HG03097 (cell line): ENCODE results near the gene CEP104.
"Not testable (repeated sequence)": the region's sequence is repeated elsewhere in the genome, so short reads cannot be mapped to it uniquely, and the experiment has no call there.

Source experiments
- ATAC-seq: cut with Tn5 transposase; IDR thresholded peaks from one replicate; pipeline ENCODE4 v1.9.1; 2021; ENCODE audit not compliant: unreplicated experiment, low FRiP score

CEP104 gene

GRCh38 chr1:3828391-3828790 is 28.6 kb downstream of the CEP104 start:
- no peak for ATAC-seq

- no peak for ATAC-seq
Measured at GRCh38 chr1:3827813-3828307, 29.2 kb downstream of the CEP104 start.

- ATAC-seq = no peak
Measured at GRCh38 chr1:3825356-3825755, 31.7 kb downstream of the CEP104 start.

- no peak for ATAC-seq
Measured at GRCh38 chr1:3824650-3825049, 32.4 kb downstream of the CEP104 start.

- ATAC-seq = no peak
Measured at GRCh38 chr1:3822421-3822820, 34.6 kb downstream of the CEP104 start.

- ATAC-seq = no peak
Measured at GRCh38 chr1:3821908-3822307, 35.1 kb downstream of the CEP104 start.

- ATAC-seq = no peak
Measured at GRCh38 chr1:3821447-3821846, 35.6 kb downstream of the CEP104 start.

- no peak for ATAC-seq
Measured at GRCh38 chr1:3821004-3821403, 36.0 kb downstream of the CEP104 start.

GRCh38 chr1:3820316-3820715 is 36.7 kb downstream of the CEP104 start:
- ATAC-seq = no peak

GRCh38 chr1:3819771-3820200 is 37.2 kb downstream of the CEP104 start:
- ATAC-seq = no peak

- ATAC-seq = no peak
Measured at GRCh38 chr1:3817821-3818597, 39.0 kb downstream of the CEP104 start.

- no peak for ATAC-seq
Measured at GRCh38 chr1:3817138-3817740, 39.8 kb downstream of the CEP104 start.

- ATAC-seq = no peak
Measured at GRCh38 chr1:3816331-3817137, 40.5 kb downstream of the CEP104 start.

- no peak for ATAC-seq
Measured at GRCh38 chr1:3814771-3815561, 42.0 kb downstream of the CEP104 start.

GRCh38 chr1:3814065-3814464 is 42.9 kb downstream of the CEP104 start:
- no peak for ATAC-seq

- no peak for ATAC-seq
Measured at GRCh38 chr1:3811595-3811911, 45.5 kb downstream of the CEP104 start.

GRCh38 chr1:3810149-3810761 is 46.8 kb downstream of the CEP104 start:
- ATAC-seq = not testable (repeated sequence)

GRCh38 chr1:3809680-3810079 is 47.3 kb downstream of the CEP104 start:
- ATAC-seq = no peak

- ATAC-seq = no peak
Measured at GRCh38 chr1:3807769-3808168, 49.2 kb downstream of the CEP104 start.

GRCh38 chr1:3805038-3805437 is 52.0 kb downstream of the CEP104 start:
- ATAC-seq = no peak
